ENCODE measurements around the gene GARS1.

The GARS1 gene

GRCh38 chr7:30656006-30656957 lies 61.6 kb downstream of the GARS1 start:
- no peak for DNase-seq (ENCODE audit: low read depth)

- DNase-seq (ENCODE audit: low read depth), result no peak
Observed at GRCh38 chr7:30657131-30657530, 62.5 kb downstream of the GARS1 start.

GRCh38 chr7:30658479-30659074 lies 63.9 kb downstream of the GARS1 start:
- no peak for DNase-seq (ENCODE audit: low read depth)

- no peak for DNase-seq (ENCODE audit: low read depth)
Observed at GRCh38 chr7:30659312-30659711, 64.6 kb downstream of the GARS1 start.

- DNase-seq (ENCODE audit: low read depth), result no peak
Observed at GRCh38 chr7:30660331-30661255, 65.9 kb downstream of the GARS1 start.

- no peak for DNase-seq (ENCODE audit: low read depth)
Observed at GRCh38 chr7:30661926-30662325, 67.2 kb downstream of the GARS1 start.

GRCh38 chr7:30662431-30662939 lies 67.8 kb downstream of the GARS1 start:
- no peak for DNase-seq (ENCODE audit: low read depth)

GRCh38 chr7:30663414-30663813 lies 68.7 kb downstream of the GARS1 start:
- no peak for DNase-seq (ENCODE audit: low read depth)

GRCh38 chr7:30664184-30664885 lies 69.7 kb downstream of the GARS1 start:
- no peak for DNase-seq (ENCODE audit: low read depth)

- DNase-seq (ENCODE audit: low read depth), result no peak
Observed at GRCh38 chr7:30665043-30665442, 70.4 kb downstream of the GARS1 start.

- DNase-seq (ENCODE audit: low read depth), result no peak
Observed at GRCh38 chr7:30665449-30665848, 70.8 kb downstream of the GARS1 start.

GRCh38 chr7:30667172-30667571 lies 72.5 kb downstream of the GARS1 start:
- DNase-seq (ENCODE audit: low read depth), result no peak

- DNase-seq (ENCODE audit: low read depth), result no peak
Observed at GRCh38 chr7:30668102-30668501, 73.4 kb downstream of the GARS1 start.

- DNase-seq (ENCODE audit: low read depth), result peak; percentile 78
Observed at GRCh38 chr7:30671793-30672465, 77.3 kb downstream of the GARS1 start.

GRCh38 chr7:30674420-30674819 lies 79.7 kb downstream of the GARS1 start:
- no peak for DNase-seq (ENCODE audit: low read depth)

- no peak for DNase-seq (ENCODE audit: low read depth)
Observed at GRCh38 chr7:30674876-30675275, 80.2 kb downstream of the GARS1 start.

GRCh38 chr7:30678805-30679204 lies 84.1 kb downstream of the GARS1 start:
- DNase-seq (ENCODE audit: low read depth), result no peak

- DNase-seq (ENCODE audit: low read depth), result no peak
Observed at GRCh38 chr7:30679664-30680063, 85.0 kb downstream of the GARS1 start.

GRCh38 chr7:30681331-30681797 lies 86.7 kb downstream of the GARS1 start:
- DNase-seq (ENCODE audit: low read depth), result no peak

- no peak for DNase-seq (ENCODE audit: low read depth)
Observed at GRCh38 chr7:30681815-30682211, 87.1 kb downstream of the GARS1 start.

All from EH (cell line).